Epithelial cell of esophagus (primary cell): ENCODE measurements around the gene MYCL.

ENCODE experiments used
- DNase-seq: peaks from one replicate; pipeline ENCODE4 v3.0.0; 2010; ENCODE audit warnings: low read depth
- H3K4me3 ChIP-seq: 2 replicates; pipeline ENCODE4 v1.5.1; 2011; ENCODE audit warnings: mild to moderate bottlenecking, low read length, control low read depth
- TF ChIP-seq, protein P1 (sequence below): IDR thresholded peaks from 2 replicates; pipeline ENCODE4 v1.5.1; 2011; ENCODE audit warnings: low read depth, mild to moderate bottlenecking, low read length, control low read depth, inconsistent platforms; ENCODE audit not compliant: insufficient read depth; ENCODE audit errors: missing control alignments

Gene MYCL

GRCh38 chr1:39901464-39901713, 328 bp downstream of the MYCL start:
- TF ChIP-seq, protein P1, sequence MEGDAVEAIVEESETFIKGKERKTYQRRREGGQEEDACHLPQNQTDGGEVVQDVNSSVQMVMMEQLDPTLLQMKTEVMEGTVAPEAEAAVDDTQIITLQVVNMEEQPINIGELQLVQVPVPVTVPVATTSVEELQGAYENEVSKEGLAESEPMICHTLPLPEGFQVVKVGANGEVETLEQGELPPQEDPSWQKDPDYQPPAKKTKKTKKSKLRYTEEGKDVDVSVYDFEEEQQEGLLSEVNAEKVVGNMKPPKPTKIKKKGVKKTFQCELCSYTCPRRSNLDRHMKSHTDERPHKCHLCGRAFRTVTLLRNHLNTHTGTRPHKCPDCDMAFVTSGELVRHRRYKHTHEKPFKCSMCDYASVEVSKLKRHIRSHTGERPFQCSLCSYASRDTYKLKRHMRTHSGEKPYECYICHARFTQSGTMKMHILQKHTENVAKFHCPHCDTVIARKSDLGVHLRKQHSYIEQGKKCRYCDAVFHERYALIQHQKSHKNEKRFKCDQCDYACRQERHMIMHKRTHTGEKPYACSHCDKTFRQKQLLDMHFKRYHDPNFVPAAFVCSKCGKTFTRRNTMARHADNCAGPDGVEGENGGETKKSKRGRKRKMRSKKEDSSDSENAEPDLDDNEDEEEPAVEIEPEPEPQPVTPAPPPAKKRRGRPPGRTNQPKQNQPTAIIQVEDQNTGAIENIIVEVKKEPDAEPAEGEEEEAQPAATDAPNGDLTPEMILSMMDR = no peak
- peak; percentile 33 for DNase-seq
- H3K4me3 ChIP-seq = peak overlapping the region; percentile 73

DNA sequence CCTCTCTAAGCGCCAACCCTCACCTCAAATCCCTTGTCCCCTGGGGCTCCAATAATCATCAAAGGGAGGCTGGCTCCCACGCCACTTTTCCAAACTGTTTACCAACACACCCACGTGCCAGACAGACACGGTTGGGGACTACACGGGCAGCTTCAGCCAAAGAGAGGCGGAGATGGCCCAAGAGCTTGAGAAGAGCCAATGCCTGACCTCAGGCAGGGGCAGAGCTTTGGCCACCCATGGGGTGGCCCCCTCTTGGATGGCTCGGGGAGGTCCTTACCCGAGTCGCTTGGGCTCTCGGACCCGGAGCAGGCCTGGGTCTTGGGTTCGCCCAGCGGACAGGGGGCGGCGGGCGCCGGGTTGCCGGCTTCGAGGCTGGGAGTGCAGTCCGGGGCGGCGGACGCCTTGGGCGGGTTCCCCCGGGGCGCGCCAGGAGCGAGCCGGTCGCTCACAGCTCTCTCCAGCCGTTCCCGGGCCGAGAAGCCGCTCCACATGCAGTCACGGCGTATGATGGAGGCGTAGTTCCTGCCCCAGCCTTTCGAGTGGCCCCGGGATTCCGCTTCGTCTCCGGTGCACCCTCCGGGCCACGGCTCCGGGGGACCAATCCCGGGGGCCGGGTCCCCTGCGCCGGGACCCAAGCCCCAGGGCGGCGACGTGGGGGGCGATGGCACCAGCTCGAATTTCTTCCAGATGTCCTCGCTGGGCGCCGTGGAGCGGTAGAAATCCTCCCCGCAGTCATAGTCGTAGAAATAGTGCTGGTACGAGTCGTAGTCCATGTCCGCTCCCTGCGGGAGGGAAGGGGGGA, 854 bp downstream of the MYCL start:
- H3K4me3 ChIP-seq = peak overlapping the region; percentile 73
- TF ChIP-seq, protein P1 = no peak
- peak; percentile 44 for DNase-seq

GRCh38 chr1:39899611-39900538, 1.8 kb downstream of the MYCL start:
- TF ChIP-seq, protein P1 = no peak
- H3K4me3 ChIP-seq = peak overlapping the region; percentile 73
- no peak for DNase-seq

DNA sequence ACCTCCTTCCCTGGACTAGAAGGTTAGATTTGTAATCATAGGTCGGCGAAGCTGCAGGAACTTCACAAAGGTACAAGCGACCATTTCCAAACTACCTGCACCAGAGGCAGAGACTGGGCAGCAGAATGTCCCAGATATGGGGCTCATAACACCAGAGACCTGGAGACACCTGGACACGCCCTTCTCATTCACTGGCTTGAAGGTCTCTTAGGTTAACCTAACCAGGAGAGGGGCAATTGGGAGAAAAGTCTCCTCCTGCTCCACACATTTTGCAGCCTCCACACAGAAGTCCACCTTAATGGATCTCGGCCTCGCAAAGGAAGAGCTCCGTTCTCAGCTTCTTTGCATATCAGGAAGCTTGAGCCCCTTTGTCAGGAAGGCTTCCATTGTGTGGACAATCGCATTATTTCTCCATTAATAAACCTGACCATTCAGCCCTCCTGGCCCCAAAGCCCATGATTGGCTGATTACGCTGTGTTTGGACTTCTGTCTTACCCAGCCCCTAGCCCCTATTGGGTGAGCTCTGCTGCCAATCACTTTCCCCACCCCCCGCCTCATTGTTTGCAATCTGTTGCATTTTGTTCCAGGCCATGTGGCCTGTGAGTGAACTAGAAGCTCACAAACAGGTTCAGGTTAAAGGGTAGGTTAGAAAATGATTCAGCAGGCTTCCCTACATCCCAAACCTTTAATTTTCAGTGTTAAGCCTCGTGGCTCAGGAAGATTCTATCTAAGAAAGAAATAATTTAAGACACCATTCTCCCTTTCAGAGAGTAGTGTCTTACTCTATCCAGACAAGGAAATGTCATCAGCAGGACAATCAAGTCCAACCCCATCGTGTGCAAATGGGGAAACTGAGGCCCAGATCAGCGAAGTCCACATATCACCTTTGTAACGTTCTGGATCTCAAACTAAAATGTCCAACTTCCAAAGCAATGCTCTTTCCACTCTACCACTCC, 2.8 kb downstream of the MYCL start:
- peak; percentile 70 for DNase-seq
- TF ChIP-seq, protein P1 = no peak
- no peak overlapping the region for H3K4me3 ChIP-seq

DNA sequence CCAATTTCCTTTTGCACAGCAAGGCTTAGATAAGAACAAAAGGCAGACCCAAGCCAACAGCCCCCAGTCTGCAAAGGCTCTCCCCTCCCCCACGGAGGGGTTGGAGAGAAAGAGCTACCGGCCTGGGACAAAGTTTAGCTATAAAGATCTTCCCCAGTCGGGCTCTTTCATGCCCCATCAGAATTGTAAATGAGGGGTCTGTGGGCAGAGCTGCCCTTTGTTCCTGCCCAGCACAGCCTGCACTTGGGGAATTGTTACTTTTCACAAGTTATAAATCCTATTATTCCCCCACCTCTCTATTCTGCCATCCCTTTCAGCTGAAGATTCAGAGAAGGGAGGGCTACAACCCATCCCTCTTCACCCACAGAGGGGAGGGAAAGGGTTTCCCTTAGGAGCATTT, 3.5 kb downstream of the MYCL start:
- no peak for DNase-seq
- no peak overlapping the region for H3K4me3 ChIP-seq
- TF ChIP-seq, protein P1 = no peak

DNA sequence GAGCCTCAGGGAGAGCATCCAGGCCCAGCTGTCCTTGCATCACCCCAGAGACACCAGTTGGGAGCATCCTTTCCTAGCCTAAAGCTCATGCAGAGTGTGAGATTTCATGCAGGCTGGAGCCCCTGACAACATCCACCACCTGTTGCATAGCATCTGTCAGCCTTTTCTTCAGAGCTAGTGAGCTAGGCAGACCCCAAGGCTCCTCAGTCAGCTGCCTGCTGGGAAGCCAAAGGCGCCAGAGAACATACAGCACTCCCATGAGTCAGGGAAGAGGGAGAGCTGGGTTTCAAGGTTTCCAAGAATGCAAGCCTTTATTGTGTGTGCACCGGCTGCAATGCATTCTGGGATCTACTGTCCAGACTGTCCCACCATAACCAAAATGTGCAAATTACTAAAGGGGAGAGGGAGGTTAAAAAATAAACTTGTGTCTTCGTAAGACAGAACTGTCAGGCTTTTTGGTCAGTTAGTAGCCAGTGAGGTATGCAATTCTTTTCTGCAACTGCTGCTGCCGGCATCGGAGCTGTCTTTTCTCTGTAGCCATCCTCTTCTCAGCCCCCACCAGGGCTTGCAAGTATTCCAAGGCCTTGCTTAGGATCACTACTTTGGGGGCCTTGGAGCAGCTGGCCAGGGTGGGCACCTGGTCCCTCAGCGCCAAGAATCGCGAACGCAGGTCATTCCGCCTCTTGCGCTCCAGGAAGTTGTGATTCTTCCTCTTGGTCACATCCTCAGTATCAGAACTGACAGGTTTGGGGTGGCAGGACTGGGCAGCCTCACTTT, 4.6 kb downstream of the MYCL start:
- DNase-seq = no peak
- TF ChIP-seq, protein P1 = no peak
- no peak overlapping the region for H3K4me3 ChIP-seq
